ENCODE data around the gene VCAN. TPM values are rescaled to one million over a fixed set of nuclear protein-coding genes. Genes with fewer than 3 reads are reported as not detected.

Gene VCAN
- total and polyA plus RNA-seq, 2 donors (not counting 1 experiment from before 2014, with no cell fraction given), result 2.0 TPM; not detected in 1

DNA sequence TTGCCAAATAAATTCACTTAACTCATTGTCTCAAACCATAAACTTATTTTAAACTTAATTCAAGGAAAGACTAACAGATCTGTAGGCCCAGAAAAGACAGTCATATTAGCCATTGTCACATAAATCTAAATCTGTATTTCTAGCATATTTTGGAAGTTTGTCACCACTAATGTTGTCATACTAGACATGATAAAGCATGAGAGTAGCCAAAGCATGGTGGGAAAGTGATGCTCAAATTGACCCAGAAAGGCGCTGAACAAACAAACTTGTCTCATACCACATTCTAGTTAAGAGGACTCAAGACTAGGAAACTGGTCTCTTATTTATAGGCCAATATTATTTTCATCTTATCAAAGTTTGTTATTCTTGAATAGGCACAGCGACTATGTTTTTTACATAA, 99.4 kb downstream of the VCAN start:
- ATAC-seq (ENCODE audit: low read depth), result no peak
- WGBS (ENCODE audit: insufficient coverage), result no CpG with 5 or more reads among the region's 2 CpGs
- DNase-seq, result no peak
- H3K4me3 ChIP-seq (ENCODE audit: control extremely low read depth in 1 of 5, extremely low read depth in 1 of 5, insufficient read depth in 1 of 5, low read depth in 2 of 5, low read length in 4 of 5), result no peak overlapping the region
- H3K4me2 ChIP-seq (replicated peaks; ENCODE audit: low read depth, low read length, poor library complexity, severe bottlenecking), result no peak overlapping the region
- Mint-ChIP-seq H3K4me1 (no peaks in the 10 kb centered on the region), H3K4me3 (no peak overlapping the region), H3K27me3 (no peaks in the 10 kb centered on the region), H3K27ac (no peak overlapping the region), H3K9me3 (ENCODE audit: insufficient read depth) (no peaks in the 10 kb centered on the region)
- intact Hi-C loops (cut with micrococcal nuclease), result no loop called here
- H3K79me2 ChIP-seq (ENCODE audit: control insufficient read depth, insufficient read depth, low read length), result no peaks in the 10 kb centered on the region
- no peaks in the 10 kb centered on the region for H3K4me1 ChIP-seq (ENCODE audit: control insufficient read depth in 2 of 2, insufficient read depth in 2 of 2, low read length in 2 of 2)
- ChIA-PET CTCF (no interaction called here), POLR2A (no interaction called here)
- H3K36me3 ChIP-seq (replicated peaks in 1 of 2; ENCODE audit: control extremely low read depth in 1 of 2, control insufficient read depth in 1 of 2, extremely low read depth in 1 of 2, insufficient read depth in 2 of 2, low read length in 1 of 2), result no peaks in the 10 kb centered on the region
- TF ChIP-seq, protein P1, sequence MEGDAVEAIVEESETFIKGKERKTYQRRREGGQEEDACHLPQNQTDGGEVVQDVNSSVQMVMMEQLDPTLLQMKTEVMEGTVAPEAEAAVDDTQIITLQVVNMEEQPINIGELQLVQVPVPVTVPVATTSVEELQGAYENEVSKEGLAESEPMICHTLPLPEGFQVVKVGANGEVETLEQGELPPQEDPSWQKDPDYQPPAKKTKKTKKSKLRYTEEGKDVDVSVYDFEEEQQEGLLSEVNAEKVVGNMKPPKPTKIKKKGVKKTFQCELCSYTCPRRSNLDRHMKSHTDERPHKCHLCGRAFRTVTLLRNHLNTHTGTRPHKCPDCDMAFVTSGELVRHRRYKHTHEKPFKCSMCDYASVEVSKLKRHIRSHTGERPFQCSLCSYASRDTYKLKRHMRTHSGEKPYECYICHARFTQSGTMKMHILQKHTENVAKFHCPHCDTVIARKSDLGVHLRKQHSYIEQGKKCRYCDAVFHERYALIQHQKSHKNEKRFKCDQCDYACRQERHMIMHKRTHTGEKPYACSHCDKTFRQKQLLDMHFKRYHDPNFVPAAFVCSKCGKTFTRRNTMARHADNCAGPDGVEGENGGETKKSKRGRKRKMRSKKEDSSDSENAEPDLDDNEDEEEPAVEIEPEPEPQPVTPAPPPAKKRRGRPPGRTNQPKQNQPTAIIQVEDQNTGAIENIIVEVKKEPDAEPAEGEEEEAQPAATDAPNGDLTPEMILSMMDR (IDR thresholded peaks at IDR 0.05), result no peak
- TF ChIP-seq EZH2 (IDR thresholded peaks at IDR 0.05; ENCODE audit: borderline replicate concordance, insufficient read depth, low read depth, low read length, poor library complexity, severe bottlenecking), result no peak
- no peak overlapping the region for H3K27ac ChIP-seq (ENCODE audit: low read length in 2 of 2)
- H2AFZ ChIP-seq (ENCODE audit: insufficient read depth, low read depth, low read length, poor library complexity, severe bottlenecking), result no peak overlapping the region
- H4K20me1 ChIP-seq (ENCODE audit: control insufficient read depth, insufficient read depth, low read length, poor library complexity, severe bottlenecking), result no peaks in the 10 kb centered on the region
- no peaks in the 10 kb centered on the region for H3K27me3 ChIP-seq (replicated peaks in 1 of 4; ENCODE audit: control extremely low read depth in 1 of 4, control insufficient read depth in 3 of 4, insufficient read depth in 4 of 4, low read length in 3 of 4)
- H3K9ac ChIP-seq (ENCODE audit: low read length), result no peak overlapping the region
- H3K9me3 ChIP-seq (ENCODE audit: control extremely low read depth in 1 of 3, control insufficient read depth in 2 of 3, insufficient read depth in 1 of 3, low read length in 2 of 3), result no peaks in the 10 kb centered on the region

DNA sequence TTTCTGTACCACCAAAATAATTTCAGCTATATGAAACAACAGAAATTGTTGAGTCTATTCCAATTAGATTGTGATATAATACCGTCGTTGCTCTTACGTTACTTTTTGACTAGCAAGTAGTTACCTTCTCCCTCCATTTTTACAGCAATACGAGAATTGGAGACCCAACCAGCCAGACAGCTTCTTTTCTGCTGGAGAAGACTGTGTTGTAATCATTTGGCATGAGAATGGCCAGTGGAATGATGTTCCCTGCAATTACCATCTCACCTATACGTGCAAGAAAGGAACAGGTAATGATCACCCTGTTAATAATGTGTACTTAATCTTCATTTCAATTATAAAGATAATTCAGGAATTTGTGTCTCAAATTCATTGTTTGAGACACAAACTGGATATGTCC, 100.7 kb downstream of the VCAN start:
- POLR2A ChIA-PET, result no interaction called here

More for the DNA sequence above, 100.7 kb downstream of the VCAN start:
- no peak overlapping the region for H3K4me2 ChIP-seq (replicated peaks; ENCODE audit: low read depth, low read length, poor library complexity, severe bottlenecking)
- no peak overlapping the region for H2AFZ ChIP-seq (ENCODE audit: insufficient read depth, low read depth, low read length, poor library complexity, severe bottlenecking)
- WGBS (ENCODE audit: insufficient coverage), result no CpG with 5 or more reads among the region's 5 CpGs
- Mint-ChIP-seq H3K27ac (no peak overlapping the region), H3K4me3 (no peak overlapping the region), H3K27me3 (no peaks in the 10 kb centered on the region), H3K9me3 (ENCODE audit: insufficient read depth) (no peaks in the 10 kb centered on the region), H3K4me1 (no peaks in the 10 kb centered on the region)
- no peaks in the 10 kb centered on the region for H3K79me2 ChIP-seq (ENCODE audit: control insufficient read depth, insufficient read depth, low read length)
- DNase-seq, result no peak
- no peak overlapping the region for H3K27ac ChIP-seq (ENCODE audit: low read length in 2 of 2)
- H3K36me3 ChIP-seq (replicated peaks in 1 of 2; ENCODE audit: control extremely low read depth in 1 of 2, control insufficient read depth in 1 of 2, extremely low read depth in 1 of 2, insufficient read depth in 2 of 2, low read length in 1 of 2), result no peaks in the 10 kb centered on the region
- TF ChIP-seq, protein P1 (IDR thresholded peaks at IDR 0.05), result no peak
- TF ChIP-seq EZH2 (IDR thresholded peaks at IDR 0.05; ENCODE audit: borderline replicate concordance, insufficient read depth, low read depth, low read length, poor library complexity, severe bottlenecking), result no peak
- H3K9me3 ChIP-seq (ENCODE audit: control extremely low read depth in 1 of 3, control insufficient read depth in 2 of 3, insufficient read depth in 1 of 3, low read length in 2 of 3), result no peaks in the 10 kb centered on the region
- ATAC-seq (ENCODE audit: low read depth), result no peak
- H3K9ac ChIP-seq (ENCODE audit: low read length), result no peak overlapping the region
- no peaks in the 10 kb centered on the region for H3K4me1 ChIP-seq (ENCODE audit: control insufficient read depth in 2 of 2, insufficient read depth in 2 of 2, low read length in 2 of 2)
- no peak overlapping the region for H3K4me3 ChIP-seq (ENCODE audit: control extremely low read depth in 1 of 5, extremely low read depth in 1 of 5, insufficient read depth in 1 of 5, low read depth in 2 of 5, low read length in 4 of 5)
- intact Hi-C loops (cut with micrococcal nuclease), result no loop called here
- H4K20me1 ChIP-seq (ENCODE audit: control insufficient read depth, insufficient read depth, low read length, poor library complexity, severe bottlenecking), result no peaks in the 10 kb centered on the region
- no peaks in the 10 kb centered on the region for H3K27me3 ChIP-seq (replicated peaks in 1 of 4; ENCODE audit: control extremely low read depth in 1 of 4, control insufficient read depth in 3 of 4, insufficient read depth in 4 of 4, low read length in 3 of 4)
- CTCF ChIA-PET, result no interaction called here

Data from B cell (primary cell).